ENCODE measurements around the gene PRKG1.

GRCh38 chr10:51430506-51430905, 356.2 kb downstream of the PRKG1 start:
- no peak for TF ChIP-seq CTCF (conservative IDR thresholded peaks at IDR 0.05; ENCODE audit: low read depth in 2 of 2)
- TF ChIP-seq EZH2 (IDR thresholded peaks at IDR 0.05; ENCODE audit: low read depth, unreplicated experiment), result no peak
- no peak for TF ChIP-seq POLR2AphosphoS5 (IDR thresholded peaks at IDR 0.05; ENCODE audit: low read depth)
- no peak for TF ChIP-seq CREB1 (CRISPR knock-in tag; IDR thresholded peaks at IDR 0.05; ENCODE audit: low read depth)
- no peak for TF ChIP-seq ETS1 (IDR thresholded peaks at IDR 0.05)
- TF ChIP-seq JUNB (IDR thresholded peaks at IDR 0.05; ENCODE audit: unreplicated experiment), result no peak
- TF ChIP-seq EZH2phosphoT487 (IDR thresholded peaks at IDR 0.05; ENCODE audit: unreplicated experiment), result no peak
- no peak for TF ChIP-seq ZNF462 (CRISPR knock-in tag; IDR thresholded peaks at IDR 0.05)
- TF ChIP-seq REST (IDR thresholded peaks at IDR 0.05; ENCODE audit: unreplicated experiment), result no peak
- no peak for TF ChIP-seq NANOG (IDR thresholded peaks at IDR 0.05; ENCODE audit: borderline replicate concordance)
- TF ChIP-seq ZNF114 (CRISPR knock-in tag; IDR thresholded peaks at IDR 0.05), result no peak
- TF ChIP-seq STAT1 (IDR thresholded peaks at IDR 0.05; ENCODE audit: unreplicated experiment), result no peak

All from GM23338 (cell line).